Stimulated activated CD4-positive, alpha-beta T cell treated with anti-CD3 and anti-CD28 coated beads, Interleukin-12 subunit alpha, Interleukin-12 subunit beta, amount 100 ng/mL, for 24 hours (primary cell): Measurements from ENCODE around the gene CEP63.
"Not testable (repeated sequence)": the region's sequence is repeated elsewhere in the genome, so short reads cannot be mapped to it uniquely, and the experiment has no call there.

Source experiments
- DNase-seq, 2 experiments: peaks; one replicate each; pipeline ENCODE4 v3.0.0-alpha.2; 2020; ENCODE audit warnings: low read depth in 2 of 2

CEP63 gene

GRCh38 chr3:134516905-134517304 lies 31.0 kb downstream of the CEP63 start:
- no peak for DNase-seq

GRCh38 chr3:134517791-134518190 lies 31.9 kb downstream of the CEP63 start:
- DNase-seq = no peak

- no peak for DNase-seq
Measured at GRCh38 chr3:134522541-134522940, 36.7 kb downstream of the CEP63 start.

GRCh38 chr3:134525293-134525692 lies 39.4 kb downstream of the CEP63 start:
- DNase-seq = no peak

GRCh38 chr3:134526319-134526718 lies 40.5 kb downstream of the CEP63 start:
- DNase-seq = no peak

GRCh38 chr3:134527037-134527436 lies 41.2 kb downstream of the CEP63 start:
- no peak for DNase-seq

GRCh38 chr3:134527538-134528186 lies 41.8 kb downstream of the CEP63 start:
- no peak for DNase-seq

GRCh38 chr3:134533493-134533892 lies 47.6 kb downstream of the CEP63 start:
- no peak for DNase-seq

GRCh38 chr3:134535186-134535970 lies 49.5 kb downstream of the CEP63 start:
- no peak for DNase-seq

- DNase-seq = no peak
Measured at GRCh38 chr3:134536781-134537180, 50.9 kb downstream of the CEP63 start.

GRCh38 chr3:134542287-134542958 lies 56.6 kb downstream of the CEP63 start:
- no peak for DNase-seq

- DNase-seq = no peak
Measured at GRCh38 chr3:134543113-134543512, 57.3 kb downstream of the CEP63 start.

- no peak for DNase-seq
Measured at GRCh38 chr3:134544316-134544715, 58.5 kb downstream of the CEP63 start.

- not testable (repeated sequence) for DNase-seq
Measured at GRCh38 chr3:134544783-134545182, 58.9 kb downstream of the CEP63 start.

GRCh38 chr3:134545818-134546217 lies 60.0 kb downstream of the CEP63 start:
- DNase-seq = no peak

- DNase-seq = no peak
Measured at GRCh38 chr3:134552784-134553183, 66.9 kb downstream of the CEP63 start.

GRCh38 chr3:134559591-134559990 lies 73.7 kb downstream of the CEP63 start:
- no peak for DNase-seq

- DNase-seq = no peak
Measured at GRCh38 chr3:134562055-134562454, 76.2 kb downstream of the CEP63 start.

GRCh38 chr3:134563601-134564000 lies 77.7 kb downstream of the CEP63 start:
- no peak for DNase-seq

- no peak for DNase-seq
Measured at GRCh38 chr3:134564991-134565390, 79.1 kb downstream of the CEP63 start.

- no peak for DNase-seq
Measured at GRCh38 chr3:134567605-134568004, 81.7 kb downstream of the CEP63 start.

- DNase-seq = no peak
Measured at GRCh38 chr3:134568790-134569189, 82.9 kb downstream of the CEP63 start.

GRCh38 chr3:134569899-134570298 lies 84.0 kb downstream of the CEP63 start:
- not testable (repeated sequence) for DNase-seq
